Smooth muscle cell of bladder (primary cell): ENCODE data around the gene C10orf105. TPM values are rescaled to one million over a fixed set of nuclear protein-coding genes. Genes with fewer than 3 reads are reported as not detected.

Source experiments
- total RNA-seq: library from RNA; depleted of rRNA; stranded (reverse); fragments of >200 nt; gene quantifications from 2 replicates; pipeline ENCODE4 v1.2.3, GENCODE V29; 2014

The C10orf105 gene, protein sequence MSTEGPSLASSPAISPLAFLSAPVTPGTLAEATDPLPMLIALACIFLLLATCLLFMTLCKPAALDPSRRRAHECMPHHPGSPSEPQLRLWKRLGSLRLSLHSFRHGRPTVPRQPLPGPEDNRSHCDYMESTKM
- under 0.01 TPM in 2 replicates for total RNA-seq

DNA sequence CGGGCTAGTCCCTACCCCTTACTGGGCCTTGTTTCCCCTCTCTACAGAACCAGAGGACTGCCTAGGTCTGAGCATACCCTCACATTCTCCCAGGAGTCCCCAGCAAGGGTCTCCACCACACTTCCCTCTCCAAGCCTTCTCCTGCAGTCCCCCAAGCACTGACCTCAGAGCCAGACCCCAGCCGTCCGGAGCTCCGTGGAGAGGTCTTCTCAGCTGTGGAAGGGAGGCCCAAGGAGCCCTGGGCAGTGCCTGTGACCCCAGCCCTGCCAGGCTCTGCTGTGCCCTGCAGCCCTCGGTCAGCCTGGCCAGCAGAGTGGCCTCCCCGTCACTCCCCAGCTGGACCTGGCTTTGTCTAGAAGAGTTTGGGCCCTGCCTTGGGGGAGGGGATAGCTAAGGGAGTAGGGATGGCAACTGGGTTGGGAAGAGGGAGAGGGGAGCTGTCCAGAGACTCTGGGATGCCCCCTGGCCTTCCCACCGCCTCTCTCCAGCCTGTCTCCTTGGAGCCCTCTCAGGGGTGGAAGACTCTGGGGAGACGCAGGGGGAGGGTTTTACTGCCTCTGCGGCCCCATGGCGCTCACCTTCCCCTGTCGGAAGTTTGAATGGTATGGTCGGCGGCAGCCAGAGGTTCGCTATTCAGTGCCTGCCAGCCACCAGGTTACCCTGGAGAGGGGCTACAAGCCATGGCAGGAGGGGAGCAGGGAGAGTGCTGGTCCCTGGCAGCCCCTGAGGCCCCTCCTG, at the start of gene C10orf105:
Gene C10orf105, minus strand, starts transcription at position 315 of the 738 bp plus-strand sequence. CDS start 3,441 bp downstream, outside the sequence.

Other genes with a start within 250 kb of the C10orf105 start
- 15.9 and 23.4 TPM in 2 replicates for gene VSIR, start 53.7 kb upstream of the C10orf105 start, total RNA-seq
- gene PSAP, start 131.5 kb upstream of the C10orf105 start, total RNA-seq: 556 and 987 TPM in 2 replicates
- gene CHST3, start 244.6 kb upstream of the C10orf105 start, total RNA-seq: 15.9 and 24.7 TPM in 2 replicates